ENCODE data around the gene TMPRSS15. TPM values are rescaled to one million over a fixed set of nuclear protein-coding genes. Genes with fewer than 3 reads are reported as not detected.

The TMPRSS15 gene
- total RNA-seq: not detected

DNA sequence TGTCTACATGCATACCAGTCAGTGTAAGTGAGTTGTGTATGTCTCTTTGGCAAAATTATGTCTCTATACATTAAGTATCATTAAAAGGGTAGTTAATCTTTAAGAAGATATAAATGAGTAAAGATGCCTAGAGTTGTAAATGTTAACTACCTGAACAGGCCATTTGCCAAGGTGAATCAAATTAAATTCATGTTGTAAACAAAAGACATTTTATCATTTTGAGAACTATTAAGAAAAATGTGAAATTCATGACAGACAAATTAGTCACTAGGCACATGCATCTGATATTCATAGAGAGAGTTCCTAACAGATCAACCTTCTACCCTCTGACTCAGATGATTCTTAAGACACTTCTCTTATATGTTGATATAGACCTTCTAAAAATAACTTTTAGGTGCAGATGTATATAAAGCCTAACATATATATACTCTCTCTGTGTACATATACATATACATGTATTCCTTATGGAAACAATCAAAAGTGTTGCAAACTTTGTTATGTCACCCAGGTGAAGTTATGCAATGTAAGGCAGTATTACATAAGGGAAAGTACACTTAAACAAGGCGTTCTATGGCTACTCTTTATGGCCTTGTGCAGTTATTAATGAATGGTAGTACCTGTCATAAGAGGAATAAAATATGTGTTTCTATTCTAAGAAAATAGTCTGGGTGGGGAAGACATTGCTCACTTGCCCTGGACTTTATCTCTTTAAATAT is at the start of gene TMPRSS15:
TMPRSS15 (minus strand) TSS at position 51 of the 716 bp plus-strand sequence. CDS start 163 bp downstream, outside the sequence.
- H3K27ac ChIP-seq: no peak within 1 kb of the TSS
- in situ Hi-C loops (cut with MboI; ENCODE audit: low sequenced_read_pairs in 4 of 4) (no loop called here), intact Hi-C loops (cut with DNase I; ENCODE audit: low total_unique reads) (no loop called here)
- H3K27me3 ChIP-seq: no peaks in the 10 kb centered on the region
- no peaks in the 10 kb centered on the region for H3K36me3 ChIP-seq
- no peaks in the 10 kb centered on the region for H3K9me3 ChIP-seq
- DNase-seq (no peak), ATAC-seq (no peak)
- TF ChIP-seq, protein P1, sequence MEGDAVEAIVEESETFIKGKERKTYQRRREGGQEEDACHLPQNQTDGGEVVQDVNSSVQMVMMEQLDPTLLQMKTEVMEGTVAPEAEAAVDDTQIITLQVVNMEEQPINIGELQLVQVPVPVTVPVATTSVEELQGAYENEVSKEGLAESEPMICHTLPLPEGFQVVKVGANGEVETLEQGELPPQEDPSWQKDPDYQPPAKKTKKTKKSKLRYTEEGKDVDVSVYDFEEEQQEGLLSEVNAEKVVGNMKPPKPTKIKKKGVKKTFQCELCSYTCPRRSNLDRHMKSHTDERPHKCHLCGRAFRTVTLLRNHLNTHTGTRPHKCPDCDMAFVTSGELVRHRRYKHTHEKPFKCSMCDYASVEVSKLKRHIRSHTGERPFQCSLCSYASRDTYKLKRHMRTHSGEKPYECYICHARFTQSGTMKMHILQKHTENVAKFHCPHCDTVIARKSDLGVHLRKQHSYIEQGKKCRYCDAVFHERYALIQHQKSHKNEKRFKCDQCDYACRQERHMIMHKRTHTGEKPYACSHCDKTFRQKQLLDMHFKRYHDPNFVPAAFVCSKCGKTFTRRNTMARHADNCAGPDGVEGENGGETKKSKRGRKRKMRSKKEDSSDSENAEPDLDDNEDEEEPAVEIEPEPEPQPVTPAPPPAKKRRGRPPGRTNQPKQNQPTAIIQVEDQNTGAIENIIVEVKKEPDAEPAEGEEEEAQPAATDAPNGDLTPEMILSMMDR (IDR thresholded peaks at IDR 0.05 in 4 of 5, conservative IDR thresholded peaks at IDR 0.05 in 1 of 5): no peak
- TF ChIP-seq POLR2A (IDR thresholded peaks at IDR 0.05): no peak
- no peaks in the 10 kb centered on the region for H3K4me1 ChIP-seq
- H3K4me3 ChIP-seq: no peak within 1 kb of the TSS

DNA sequence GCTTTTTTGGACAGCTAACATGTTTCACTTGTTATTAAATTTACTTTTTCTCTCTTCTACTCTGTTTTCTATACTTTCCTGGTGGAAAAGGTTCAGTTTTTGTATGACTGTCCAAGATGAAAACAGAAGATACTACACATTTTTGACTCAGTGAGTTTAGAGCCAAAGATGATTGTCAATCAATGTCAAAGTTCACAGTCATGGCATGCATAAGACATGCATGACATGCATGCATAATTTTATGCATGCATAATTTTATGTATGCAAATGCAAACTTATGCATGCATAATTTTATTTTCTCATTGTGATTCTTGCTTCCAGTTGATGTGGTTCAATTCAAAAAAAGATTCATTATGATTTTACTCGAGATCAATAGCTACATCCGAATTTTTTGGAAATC is 48.1 kb upstream of the TMPRSS15 start:
- H3K36me3 ChIP-seq: no peaks in the 10 kb centered on the region
- no peaks in the 10 kb centered on the region for H3K9me3 ChIP-seq
- ATAC-seq (no peak), DNase-seq (no peak)
- in situ Hi-C loops (cut with MboI; ENCODE audit: low sequenced_read_pairs in 4 of 4): no loop called here
- TF ChIP-seq, protein P1 (IDR thresholded peaks at IDR 0.05 in 4 of 5, conservative IDR thresholded peaks at IDR 0.05 in 1 of 5): no peak
- no peak for TF ChIP-seq POLR2A (IDR thresholded peaks at IDR 0.05)
- intact Hi-C loops (cut with DNase I; ENCODE audit: low total_unique reads): no loop called here
- H3K27me3 ChIP-seq: no peaks in the 10 kb centered on the region
- H3K4me1 ChIP-seq: no peaks in the 10 kb centered on the region
- no peak overlapping the region for H3K4me3 ChIP-seq
- no peak overlapping the region for H3K27ac ChIP-seq

DNA sequence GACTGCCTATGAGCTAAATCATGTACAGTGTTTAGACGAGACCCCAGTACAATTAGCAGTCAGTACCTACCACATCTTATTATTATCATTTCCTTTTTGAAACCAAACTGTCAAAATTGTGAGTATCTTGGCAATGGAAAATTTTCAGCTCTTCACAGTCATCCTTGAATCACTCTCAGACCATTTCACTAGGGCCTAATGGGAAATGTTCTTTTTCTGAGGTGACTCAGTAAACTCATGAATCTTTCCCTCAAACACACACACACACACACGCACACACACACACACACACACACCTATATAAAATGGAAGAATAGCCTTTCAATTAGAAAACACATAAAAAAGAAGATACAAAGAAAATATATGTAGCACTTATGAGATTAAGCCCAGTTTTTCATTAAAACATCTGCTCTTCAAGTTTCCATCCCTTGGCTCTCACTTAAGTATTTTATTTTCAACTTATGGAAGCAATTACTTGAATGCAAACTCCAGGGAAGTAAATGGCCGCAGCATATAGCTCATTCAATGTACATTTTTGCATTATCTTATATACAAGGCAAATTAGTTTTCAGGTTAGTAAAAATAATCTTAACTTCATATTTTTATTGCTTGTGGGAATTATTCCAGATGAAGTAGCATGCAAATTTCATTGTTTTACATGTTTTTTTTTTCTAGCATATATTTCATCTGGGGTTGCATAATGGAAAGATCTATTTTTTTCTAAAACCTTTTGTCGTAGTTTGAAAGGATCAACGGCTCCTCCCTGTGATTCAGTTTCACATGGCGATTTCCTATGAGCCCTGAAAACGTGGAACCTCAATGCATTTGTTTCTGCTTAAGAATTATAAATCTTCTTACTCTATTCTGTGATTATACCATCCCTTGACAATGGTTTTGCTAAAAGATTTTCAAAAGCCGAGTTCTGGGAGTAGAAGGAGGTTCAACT is 46.3 kb upstream of the TMPRSS15 start:
- no peak overlapping the region for H3K4me3 ChIP-seq
- no peak overlapping the region for H3K27ac ChIP-seq
- intact Hi-C loops (cut with DNase I; ENCODE audit: low total_unique reads): no loop called here
- ATAC-seq (no peak), DNase-seq (no peak)
- no peak for TF ChIP-seq POLR2A (IDR thresholded peaks at IDR 0.05)
- TF ChIP-seq, protein P1 (IDR thresholded peaks at IDR 0.05 in 4 of 5, conservative IDR thresholded peaks at IDR 0.05 in 1 of 5): no peak
- no peaks in the 10 kb centered on the region for H3K9me3 ChIP-seq
- no peaks in the 10 kb centered on the region for H3K4me1 ChIP-seq
- no peaks in the 10 kb centered on the region for H3K36me3 ChIP-seq
- in situ Hi-C loops (cut with MboI; ENCODE audit: low sequenced_read_pairs in 4 of 4): no loop called here
- no peaks in the 10 kb centered on the region for H3K27me3 ChIP-seq

DNA sequence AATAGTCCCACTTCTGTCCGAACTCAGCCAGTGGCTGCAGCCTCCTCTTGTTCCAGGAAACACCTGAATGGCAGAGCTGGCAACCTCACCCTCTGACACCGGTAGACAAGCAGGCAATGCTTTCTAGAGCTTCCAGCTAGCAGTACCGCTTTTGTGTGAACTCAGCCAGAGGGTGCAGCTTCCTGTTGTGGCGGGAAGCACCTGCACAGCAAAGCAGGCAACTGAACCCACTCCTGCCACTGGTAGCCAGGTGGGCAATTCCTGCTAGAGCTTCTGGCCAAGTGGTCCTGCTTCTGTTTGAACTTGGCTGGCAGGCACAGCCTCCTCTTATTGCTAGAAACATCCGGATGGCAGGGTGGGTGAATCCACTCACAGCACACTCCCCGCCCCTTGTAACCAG is 40.1 kb upstream of the TMPRSS15 start:
- no peak for TF ChIP-seq POLR2A (IDR thresholded peaks at IDR 0.05)
- TF ChIP-seq, protein P1 (IDR thresholded peaks at IDR 0.05 in 4 of 5, conservative IDR thresholded peaks at IDR 0.05 in 1 of 5): no peak
- Histone ChIP-seq H3K27me3 (no peaks in the 10 kb centered on the region), H3K4me3 (no peak overlapping the region), H3K4me1 (no peaks in the 10 kb centered on the region), H3K27ac (no peak overlapping the region), H3K9me3 (no peaks in the 10 kb centered on the region), H3K36me3 (no peaks in the 10 kb centered on the region)
- in situ Hi-C loops (cut with MboI; ENCODE audit: low sequenced_read_pairs in 4 of 4) (no loop called here), intact Hi-C loops (cut with DNase I; ENCODE audit: low total_unique reads) (no loop called here)
- DNase-seq (no peak), ATAC-seq (no peak)

Data from gastrocnemius medialis (tissue), 4 donors.